Trophoblast cell (in vitro differentiated cells and primary cell): ENCODE results near the gene FCRL2.

Experiments used
- DNase-seq, 2 donors: peaks; one replicate each; pipeline ENCODE4 v3.0.0-alpha.2; 2016
- H2AFZ ChIP-seq: 2 replicates; pipeline ENCODE4 v1.6.1; 2013; ENCODE audit warnings: low read length, moderate library complexity, mild to moderate bottlenecking; ENCODE audit not compliant: insufficient read depth, poor library complexity
- H2AK5ac ChIP-seq: 2 replicates; pipeline ENCODE4 v1.6.1; 2013; ENCODE audit warnings: mild to moderate bottlenecking, low read length
- H2BK120ac ChIP-seq: 2 replicates; pipeline ENCODE4 v1.6.1; 2013; ENCODE audit warnings: low read length, mild to moderate bottlenecking, moderate library complexity; ENCODE audit not compliant: insufficient read depth, poor library complexity
- H2BK12ac ChIP-seq: 2 replicates; pipeline ENCODE4 v1.6.1; 2013; ENCODE audit warnings: mild to moderate bottlenecking, low read length, moderate library complexity
- H2BK5ac ChIP-seq: 2 replicates; pipeline ENCODE4 v1.6.1; 2013; ENCODE audit warnings: low read length, low read depth, moderate library complexity, mild to moderate bottlenecking; ENCODE audit not compliant: poor library complexity
- H3K14ac ChIP-seq: 2 replicates; pipeline ENCODE4 v1.6.1; 2013; ENCODE audit warnings: mild to moderate bottlenecking, low read length
- H3K18ac ChIP-seq: 2 replicates; pipeline ENCODE4 v1.6.1; 2013; ENCODE audit warnings: mild to moderate bottlenecking, low read length
- H3K23ac ChIP-seq: 2 replicates; pipeline ENCODE4 v1.6.1; 2013; ENCODE audit warnings: low read length
- H3K27ac ChIP-seq: 2 replicates; pipeline ENCODE4 v1.5.1; 2013; ENCODE audit warnings: low read depth, mild to moderate bottlenecking, inconsistent platforms, low read length, moderate library complexity
- H3K27me3 ChIP-seq: 2 replicates; pipeline ENCODE4 v1.6.1; 2013; ENCODE audit warnings: inconsistent platforms, mild to moderate bottlenecking, low read length, moderate library complexity; ENCODE audit not compliant: insufficient read depth
- H3K36me3 ChIP-seq, 2 experiments: 1 replicate in 1 of 2; 2 replicates in 1 of 2; pipeline ENCODE4 v1.6.1; 2013; ENCODE audit warnings: low read length in 2 of 2, mild to moderate bottlenecking in 2 of 2, moderate library complexity in 1 of 2; ENCODE audit not compliant: insufficient read depth in 2 of 2, control insufficient read depth in 1 of 2
- H3K4ac ChIP-seq: 2 replicates; pipeline ENCODE4 v1.6.1; 2013; ENCODE audit warnings: low read depth, mild to moderate bottlenecking, low read length, moderate library complexity
- H3K4me1 ChIP-seq, 2 experiments: 1 replicate in 1 of 2; 2 replicates in 1 of 2; pipeline ENCODE4 v1.6.1; 2013; ENCODE audit warnings: low read length in 2 of 2, mild to moderate bottlenecking in 2 of 2, moderate library complexity in 1 of 2; ENCODE audit not compliant: insufficient read depth in 2 of 2, control insufficient read depth in 1 of 2
- H3K4me2 ChIP-seq: 2 replicates; pipeline ENCODE4 v1.6.1; 2013; ENCODE audit warnings: inconsistent platforms, mild to moderate bottlenecking, low read length, moderate library complexity
- H3K4me3 ChIP-seq: 2 replicates; pipeline ENCODE4 v1.5.1; 2013; ENCODE audit warnings: mild to moderate bottlenecking, low read depth, low read length, inconsistent platforms
- H3K79me1 ChIP-seq: one replicate; pipeline ENCODE4 v1.6.1; 2013; ENCODE audit warnings: low read length
- H3K79me2 ChIP-seq: 2 replicates; pipeline ENCODE4 v1.6.1; 2013; ENCODE audit warnings: low read length, mild to moderate bottlenecking; ENCODE audit not compliant: control insufficient read depth, insufficient read depth, poor library complexity
- H3K9ac ChIP-seq: 2 replicates; pipeline ENCODE4 v1.6.1; 2013; ENCODE audit warnings: mild to moderate bottlenecking, low read length
- H3K9me3 ChIP-seq: 2 replicates; pipeline ENCODE4 v1.6.1; 2013; ENCODE audit warnings: low read depth, mild to moderate bottlenecking, control low read depth, inconsistent platforms, low read length; ENCODE audit not compliant: insufficient read depth
- H4K12ac ChIP-seq: 2 replicates; pipeline ENCODE4 v1.6.1; 2013; ENCODE audit warnings: low read depth, mild to moderate bottlenecking, low read length, moderate library complexity
- H4K8ac ChIP-seq: 2 replicates; pipeline ENCODE4 v1.6.1; 2013; ENCODE audit warnings: low read depth, mild to moderate bottlenecking, low read length, moderate library complexity
- H4K91ac ChIP-seq: one replicate; pipeline ENCODE4 v1.6.1; 2013; ENCODE audit warnings: low read depth, mild to moderate bottlenecking, low read length, moderate library complexity
- WGBS: extraction: QIAGEN DNeasy Blood & Tissue Kit; methylation state at CpG from one replicate; pipeline ENCODE4 v1.1.7; 2013; ENCODE audit warnings: missing lambda C conversion rate; ENCODE audit not compliant: insufficient read length, insufficient coverage; ENCODE audit errors: extremely low coverage; 5-methylcytosine and 5-hydroxymethylcytosine counted together

FCRL2 gene

GRCh38 chr1:157781048-157781447 is 4.1 kb upstream of the FCRL2 start:
- Histone ChIP-seq H4K8ac (no peak overlapping the region), H3K79me2 (no peaks in the 10 kb centered on the region), H3K27ac (no peak overlapping the region), H3K4ac (no peak overlapping the region), H3K4me3 (no peak overlapping the region), H3K23ac (no peak overlapping the region), H2BK5ac (no peak overlapping the region), H3K36me3 (no peaks in the 10 kb centered on the region), H3K4me2 (no peak overlapping the region), H2AK5ac (no peak overlapping the region), H3K9ac (no peak overlapping the region), H3K4me1 (no peaks in the 10 kb centered on the region), H3K14ac (no peak overlapping the region), H2BK12ac (no peak overlapping the region), H2AFZ (no peak overlapping the region), H4K12ac (no peak overlapping the region), H4K91ac (no peak overlapping the region), H3K27me3 (no peaks in the 10 kb centered on the region), H3K9me3 (no peaks in the 10 kb centered on the region), H3K79me1 (no peaks in the 10 kb centered on the region), H2BK120ac (no peak overlapping the region), H3K18ac (no peak overlapping the region)
- no CpG with 5 or more reads among the region's 2 CpGs for WGBS
- DNase-seq, result no peak

GRCh38 chr1:157775101-157775870 is 1.6 kb downstream of the FCRL2 start:
- H3K27me3 ChIP-seq, result no peaks in the 10 kb centered on the region
- WGBS, result no CpG with 5 or more reads among the region's 4 CpGs
- no peak overlapping the region for H4K12ac ChIP-seq
- H3K4me3 ChIP-seq, result no peak overlapping the region
- no peaks in the 10 kb centered on the region for H3K36me3 ChIP-seq
- no peaks in the 10 kb centered on the region for H3K4me1 ChIP-seq
- H3K79me1 ChIP-seq, result no peaks in the 10 kb centered on the region
- H3K4me2 ChIP-seq, result no peak overlapping the region
- H3K9me3 ChIP-seq, result no peaks in the 10 kb centered on the region
- H3K18ac ChIP-seq, result no peak overlapping the region
- no peak overlapping the region for H3K9ac ChIP-seq
- no peak for DNase-seq
- no peak overlapping the region for H2AK5ac ChIP-seq
- H3K4ac ChIP-seq, result no peak overlapping the region
- H2BK120ac ChIP-seq, result no peak overlapping the region
- no peak overlapping the region for H2BK5ac ChIP-seq
- no peak overlapping the region for H4K8ac ChIP-seq
- no peak overlapping the region for H4K91ac ChIP-seq
- no peak overlapping the region for H3K23ac ChIP-seq
- no peaks in the 10 kb centered on the region for H3K79me2 ChIP-seq
- H3K27ac ChIP-seq, result no peak overlapping the region
- no peak overlapping the region for H2AFZ ChIP-seq
- H2BK12ac ChIP-seq, result no peak overlapping the region
- H3K14ac ChIP-seq, result no peak overlapping the region

GRCh38 chr1:157774412-157774811 is 2.5 kb downstream of the FCRL2 start:
- H3K79me2 ChIP-seq, result no peaks in the 10 kb centered on the region
- no peak overlapping the region for H3K4me2 ChIP-seq
- no peaks in the 10 kb centered on the region for H3K79me1 ChIP-seq
- H3K27me3 ChIP-seq, result no peaks in the 10 kb centered on the region
- no peak overlapping the region for H3K23ac ChIP-seq
- no peak overlapping the region for H2AK5ac ChIP-seq
- H3K4me3 ChIP-seq, result no peak overlapping the region
- H3K9me3 ChIP-seq, result no peaks in the 10 kb centered on the region
- no peak overlapping the region for H4K8ac ChIP-seq
- H2BK120ac ChIP-seq, result no peak overlapping the region
- no peak overlapping the region for H3K27ac ChIP-seq
- no peak overlapping the region for H2AFZ ChIP-seq
- H2BK5ac ChIP-seq, result no peak overlapping the region
- H3K36me3 ChIP-seq, result no peaks in the 10 kb centered on the region
- H4K91ac ChIP-seq, result no peak overlapping the region
- no peak overlapping the region for H3K18ac ChIP-seq
- H3K14ac ChIP-seq, result no peak overlapping the region
- WGBS, result no CpG with 5 or more reads among the region's 2 CpGs
- H3K4me1 ChIP-seq, result no peaks in the 10 kb centered on the region
- H4K12ac ChIP-seq, result no peak overlapping the region
- no peak overlapping the region for H3K9ac ChIP-seq
- no peak overlapping the region for H2BK12ac ChIP-seq
- H3K4ac ChIP-seq, result no peak overlapping the region
- DNase-seq, result no peak

- Histone ChIP-seq H4K91ac (no peak overlapping the region), H3K14ac (no peak overlapping the region), H2BK5ac (no peak overlapping the region), H3K79me2 (no peaks in the 10 kb centered on the region), H4K12ac (no peak overlapping the region), H3K27me3 (no peaks in the 10 kb centered on the region), H3K18ac (no peak overlapping the region), H3K4ac (no peak overlapping the region), H2BK120ac (no peak overlapping the region), H3K36me3 (no peaks in the 10 kb centered on the region), H3K9me3 (no peaks in the 10 kb centered on the region), H2BK12ac (no peak overlapping the region), H2AK5ac (no peak overlapping the region), H3K23ac (no peak overlapping the region), H2AFZ (no peak overlapping the region), H3K27ac (no peak overlapping the region), H3K4me2 (no peak overlapping the region), H3K4me3 (no peak overlapping the region), H3K79me1 (no peaks in the 10 kb centered on the region), H4K8ac (no peak overlapping the region), H3K4me1 (no peaks in the 10 kb centered on the region), H3K9ac (no peak overlapping the region)
- no CpG with 5 or more reads among the region's 1 CpG for WGBS
- no peak for DNase-seq
These were observed 3.2 kb downstream of the FCRL2 start for GRCh38 chr1:157773493-157774350.
